GM23338 (cell line): ENCODE data around the gene KLF9. TPM values are rescaled to one million over a fixed set of nuclear protein-coding genes. Genes with fewer than 3 reads are reported as not detected.

ENCODE experiments used
- ATAC-seq: fragments of 200-7000 bp; cut with Tn5 transposase; 3 replicates; pipeline ENCODE4 v1.9.1; 2020
- DNase-seq: peaks from one replicate; pipeline ENCODE4 v3.0.0-alpha.2; 2015; ENCODE audit warnings: low spot score
- H2AFZ ChIP-seq: fragments of 200-600 bp; sonication (generic); 2 replicates; pipeline ENCODE4 v1.8.0; 2016; ENCODE audit warnings: antibody characterized with exemption, mild to moderate bottlenecking, moderate library complexity
- H3F3A ChIP-seq: fragments of 200-600 bp; sonication (generic); replicated peaks from 2 replicates; pipeline ENCODE4 v1.8.0; 2017; ENCODE audit warnings: antibody characterized with exemption, mixed run types, low read depth
- H3K27ac ChIP-seq: fragments of 200-600 bp; sonication (generic); 2 replicates; pipeline ENCODE4 v1.6.1; 2016; ENCODE audit warnings: low read depth
- H3K27me3 ChIP-seq: fragments of 200-600 bp; sonication (generic); 2 replicates; pipeline ENCODE4 v1.8.0; 2016; ENCODE audit warnings: mild to moderate bottlenecking, mixed run types, moderate library complexity; ENCODE audit not compliant: insufficient read depth
- H3K36me3 ChIP-seq: fragments of 200-600 bp; sonication (generic); 2 replicates; pipeline ENCODE4 v1.8.0; 2016; ENCODE audit warnings: mild to moderate bottlenecking; ENCODE audit not compliant: insufficient read depth
- H3K4me1 ChIP-seq: fragments of 200-600 bp; sonication (generic); 2 replicates; pipeline ENCODE4 v1.8.0; 2016; ENCODE audit warnings: mild to moderate bottlenecking, moderate library complexity; ENCODE audit not compliant: insufficient read depth
- H3K4me2 ChIP-seq: fragments of 200-600 bp; sonication (generic); 2 replicates; pipeline ENCODE4 v1.7.1; 2017; ENCODE audit warnings: mixed run types
- H3K4me3 ChIP-seq: fragments of 200-600 bp; sonication (generic); 2 replicates; pipeline ENCODE4 v1.6.1; 2016; ENCODE audit warnings: mixed run types
- H3K79me2 ChIP-seq: fragments of 200-600 bp; sonication (generic); replicated peaks from 2 replicates; pipeline ENCODE4 v1.8.0; 2017; ENCODE audit warnings: mild to moderate bottlenecking; ENCODE audit not compliant: insufficient read depth
- H3K9me2 ChIP-seq: fragments of 200-600 bp; sonication (generic); 2 replicates; pipeline ENCODE4 v1.8.0; 2017; ENCODE audit not compliant: insufficient read depth
- H4K20me1 ChIP-seq: fragments of 200-600 bp; sonication (generic); replicated peaks from 2 replicates; pipeline ENCODE4 v1.8.0; 2017; ENCODE audit warnings: mild to moderate bottlenecking; ENCODE audit not compliant: insufficient read depth
- H3K27ac Mint-ChIP-seq: 2 replicates; pipeline ENCODE4 v1.8.0; 2020; ENCODE audit warnings: inconsistent platforms, mild to moderate bottlenecking, moderate library complexity, mixed read lengths
- H3K27me3 Mint-ChIP-seq: 3 replicates; pipeline ENCODE4 v1.8.0; 2022; ENCODE audit warnings: low read depth, mild to moderate bottlenecking, moderate library complexity, mixed read lengths, inconsistent platforms; ENCODE audit not compliant: insufficient read depth, poor library complexity
- H3K36me3 Mint-ChIP-seq: 3 replicates; pipeline ENCODE4 v1.8.0; 2021; ENCODE audit warnings: low read depth, mild to moderate bottlenecking, inconsistent platforms, moderate library complexity, mixed read lengths
- H3K4me1 Mint-ChIP-seq: 3 replicates; pipeline ENCODE4 v1.8.0; 2020; ENCODE audit warnings: mild to moderate bottlenecking, inconsistent platforms, mixed read lengths
- H3K4me3 Mint-ChIP-seq: 3 replicates; pipeline ENCODE4 v1.8.0; 2021; ENCODE audit warnings: moderate library complexity, mild to moderate bottlenecking, inconsistent platforms, mixed read lengths
- H3K9me3 Mint-ChIP-seq: 3 replicates; pipeline ENCODE4 v1.8.0; 2020; ENCODE audit warnings: moderate library complexity, mild to moderate bottlenecking, inconsistent platforms, mixed read lengths
- CREB1 ChIP-seq: fragments of 250-450 bp; sonication (Bioruptor Pico); IDR thresholded peaks from 2 replicates; pipeline ENCODE4 v1.5.0; 2020; ENCODE audit warnings: low read depth, mild to moderate bottlenecking, moderate library complexity
- CTCF ChIP-seq, 2 experiments: fragments of 200-600 bp in 1 of 2; sonication (generic) in 1 of 2; conservative IDR thresholded peaks; 2 replicates each; pipeline versions ENCODE4 v1.5.1 to v1.6.1; 2016 to 2017; ENCODE audit warnings: antibody characterized with exemption in 2 of 2, low read depth in 2 of 2, mild to moderate bottlenecking in 2 of 2, moderate library complexity in 1 of 2
- ETS1 ChIP-seq: IDR thresholded peaks from 2 replicates; pipeline ENCODE4 v1.6.1; 2016; ENCODE audit warnings: antibody characterized with exemption
- EZH2 ChIP-seq: fragments of 200-600 bp; sonication (generic); IDR thresholded peaks from one replicate; pipeline ENCODE4 v1.8.0; 2017; ENCODE audit warnings: antibody characterized with exemption, mild to moderate bottlenecking, low read depth; ENCODE audit not compliant: unreplicated experiment
- EZH2phosphoT487 ChIP-seq: fragments of 200-600 bp; sonication (generic); IDR thresholded peaks from one replicate; pipeline ENCODE4 v1.8.1; 2018; ENCODE audit warnings: antibody characterized with exemption; ENCODE audit not compliant: unreplicated experiment
- JUNB ChIP-seq: IDR thresholded peaks from one replicate; pipeline ENCODE4 v1.6.1; 2016; ENCODE audit warnings: antibody characterized with exemption; ENCODE audit not compliant: unreplicated experiment
- NANOG ChIP-seq: IDR thresholded peaks from 2 replicates; pipeline ENCODE4 v1.6.1; 2016; ENCODE audit warnings: antibody characterized with exemption, borderline replicate concordance
- POLR2AphosphoS5 ChIP-seq: IDR thresholded peaks from 2 replicates; pipeline ENCODE4 v1.6.1; 2016; ENCODE audit warnings: antibody characterized with exemption, low read depth
- REST ChIP-seq: IDR thresholded peaks from one replicate; pipeline ENCODE4 v1.6.1; 2018; ENCODE audit warnings: antibody characterized with exemption; ENCODE audit not compliant: unreplicated experiment
- STAT1 ChIP-seq: IDR thresholded peaks from one replicate; pipeline ENCODE4 v1.6.1; 2016; ENCODE audit warnings: antibody characterized with exemption; ENCODE audit not compliant: unreplicated experiment
- ZNF114 ChIP-seq: fragments of 250-450 bp; sonication (Bioruptor Pico); IDR thresholded peaks from 2 replicates; pipeline ENCODE4 v1.5.0; 2020; ENCODE audit warnings: mild to moderate bottlenecking, moderate library complexity
- ZNF331 ChIP-seq: fragments of 250-450 bp; sonication (Bioruptor Pico); IDR thresholded peaks from 2 replicates; pipeline ENCODE4 v1.5.0; 2020; ENCODE audit warnings: low read depth, mild to moderate bottlenecking, moderate library complexity
- ZNF462 ChIP-seq: fragments of 250-450 bp; sonication (Bioruptor Pico); IDR thresholded peaks from 2 replicates; pipeline ENCODE4 v1.5.0; 2020; ENCODE audit warnings: mild to moderate bottlenecking, moderate library complexity
- polyA plus RNA-seq: library from polyadenylated mRNA; unstranded; fragments of >200 nt; fragmentation: Nextera tagmentation; extraction: Ambion mirVana; gene quantifications from 2 replicates; pipeline ENCODE4 v1.2.1, GENCODE V29; 2016
- total RNA-seq: library from RNA; depleted of rRNA; stranded (reverse); fragments of >200 nt; shearing (Covaris generic); gene quantifications from 2 replicates; pipeline ENCODE4 v1.2.3, GENCODE V29; 2014

KLF9 gene
- total and polyA plus RNA-seq, 2 experiments from 2014 or later = 0.58 to 1.5 TPM

GRCh38 chr9:70403166-70403565, 11.3 kb downstream of the KLF9 start:
- no peak for ATAC-seq
- H3K4me2 ChIP-seq = no peak overlapping the region
- no peaks in the 10 kb centered on the region for H3K79me2 ChIP-seq

More at GRCh38 chr9:70403166-70403565, 11.3 kb downstream of the KLF9 start:
- Histone ChIP-seq H3K9me2 (no peaks in the 10 kb centered on the region; the same call in 1 of the 2 replicates), H3K36me3 (no peaks in the 10 kb centered on the region), H4K20me1 (no peaks in the 10 kb centered on the region), H3K4me1 (peaks cover 13% of the 10 kb centered on the region), H3K27ac (no peak overlapping the region), H2AFZ (no peak overlapping the region), H3K4me3 (no peak overlapping the region), H3F3A (no peaks in the 10 kb centered on the region), H3K27me3 (0 out of 2 replicates have a peak, but pooled peaks cover 8% of the 10 kb centered on the region)
- H3K4me1 Mint-ChIP-seq = peaks cover 17% of the 10 kb centered on the region
- no peak overlapping the region for H3K27ac Mint-ChIP-seq
- no peaks in the 10 kb centered on the region for H3K9me3 Mint-ChIP-seq
- H3K4me3 Mint-ChIP-seq = no peak overlapping the region
- TF ChIP-seq EZH2 (no peak), JUNB (no peak), STAT1 (no peak), ZNF331 (CRISPR knock-in tag) (no peak), ETS1 (no peak), CREB1 (no peak), CTCF (conservative IDR thresholded peaks at IDR 0.05; ENCODE audit: low read depth in 2 of 2) (no peak), NANOG (no peak), REST (no peak), POLR2AphosphoS5 (no peak), EZH2phosphoT487 (no peak), ZNF114 (CRISPR knock-in tag) (no peak), ZNF462 (CRISPR knock-in tag) (no peak)
- H3K27me3 Mint-ChIP-seq = peaks cover 5% of the 10 kb centered on the region
- H3K36me3 Mint-ChIP-seq = no peaks in the 10 kb centered on the region
- no peak for DNase-seq
